ENCODE data around the gene ABCD4.

Gene ABCD4

DNA sequence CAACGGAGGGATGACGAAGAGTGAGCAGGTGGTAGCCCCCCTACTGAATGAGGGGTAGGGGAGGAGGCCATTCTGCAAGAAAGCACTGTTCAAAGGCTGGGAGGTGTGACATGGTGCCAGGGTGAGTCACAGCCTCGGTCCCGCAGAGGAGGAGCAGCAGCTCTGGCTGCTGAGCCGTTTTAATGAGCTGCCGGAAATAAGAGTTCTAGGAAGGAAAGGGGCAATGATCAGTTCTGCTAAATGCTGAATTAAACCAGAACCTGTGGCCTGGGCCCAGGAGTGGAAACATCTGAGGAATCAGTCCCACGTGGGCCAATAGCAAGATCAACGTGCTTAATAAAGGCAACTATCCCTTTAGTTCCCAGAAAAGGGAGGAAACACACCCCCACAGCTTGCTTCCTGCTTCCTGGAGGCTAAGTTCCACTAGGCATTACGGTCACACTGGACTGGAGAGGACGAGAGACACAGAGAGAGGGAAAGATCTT, 3.6 kb downstream of the ABCD4 start:
- peaks cover 17% of the 10 kb centered on the region for H3K4me1 ChIP-seq (ENCODE audit: control insufficient read depth, insufficient read depth, low read length)
- H3K36me3 ChIP-seq (ENCODE audit: control insufficient read depth, insufficient read depth, low read length, severe bottlenecking): peaks cover 42% of the 10 kb centered on the region
- H3K9ac ChIP-seq (ENCODE audit: low read length): peak overlapping the region; percentile 31
- no peaks in the 10 kb centered on the region for H3K9me3 ChIP-seq (ENCODE audit: control insufficient read depth, low read length)
- H3K27me3 ChIP-seq (replicated peaks; ENCODE audit: control insufficient read depth, insufficient read depth, low read length): no peaks in the 10 kb centered on the region
- DNase-seq (ENCODE audit: low read depth): no peak
- H3K4me3 ChIP-seq (ENCODE audit: low read length): peak overlapping the region; percentile 21

DNA sequence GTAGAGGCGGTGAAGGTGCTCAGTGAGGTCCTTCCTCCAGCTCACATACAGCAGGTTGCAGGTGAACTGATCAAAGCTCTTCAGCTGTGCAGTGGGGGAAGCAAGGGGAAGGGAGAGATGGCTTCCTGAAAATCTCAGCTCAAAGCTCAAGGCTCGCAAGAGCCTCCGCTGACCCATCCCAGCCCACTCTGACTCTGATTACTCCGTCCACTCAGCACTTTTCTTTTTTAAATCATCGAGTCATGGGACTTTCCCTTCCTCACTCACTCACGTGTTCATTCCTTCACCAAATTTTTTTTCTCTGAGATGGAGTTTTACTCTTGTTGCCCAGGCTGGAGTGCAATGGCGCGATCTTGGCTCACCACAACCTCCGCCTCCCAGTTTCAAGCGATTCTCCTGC, 4.7 kb downstream of the ABCD4 start:
- peaks cover 42% of the 10 kb centered on the region for H3K36me3 ChIP-seq (ENCODE audit: control insufficient read depth, insufficient read depth, low read length, severe bottlenecking)
- no peaks in the 10 kb centered on the region for H3K27me3 ChIP-seq (replicated peaks; ENCODE audit: control insufficient read depth, insufficient read depth, low read length)
- no peak overlapping the region for H3K4me3 ChIP-seq (ENCODE audit: low read length)
- H3K9me3 ChIP-seq (ENCODE audit: control insufficient read depth, low read length): no peaks in the 10 kb centered on the region
- DNase-seq (ENCODE audit: low read depth): no peak
- peaks cover 12% of the 10 kb centered on the region for H3K4me1 ChIP-seq (ENCODE audit: control insufficient read depth, insufficient read depth, low read length)
- no peak overlapping the region for H3K9ac ChIP-seq (ENCODE audit: low read length)

DNA sequence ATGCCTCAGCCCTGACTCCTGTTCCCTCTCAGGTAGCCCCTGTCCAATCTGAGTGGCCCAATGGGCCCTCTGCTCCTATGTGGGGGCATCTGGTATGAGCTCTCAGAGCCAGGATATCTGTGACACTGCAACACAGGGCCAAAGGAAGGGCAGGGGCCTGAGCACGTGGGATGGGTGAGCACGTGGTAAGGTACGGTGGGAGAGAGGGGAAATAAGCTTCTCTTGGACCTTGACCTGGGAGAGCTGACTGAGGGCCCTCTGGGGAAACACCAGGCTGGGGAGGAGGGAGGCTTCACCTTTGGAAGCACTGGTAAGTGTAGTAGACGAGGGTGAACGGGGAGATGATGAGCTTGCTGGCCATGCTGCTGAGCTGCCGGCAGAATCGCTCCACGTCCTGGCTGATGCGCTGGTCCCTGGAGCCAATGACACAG, 6.7 kb downstream of the ABCD4 start:
- DNase-seq (ENCODE audit: low read depth): no peak
- Histone ChIP-seq H3K36me3 (ENCODE audit: control insufficient read depth, insufficient read depth, low read length, severe bottlenecking) (peaks cover 61% of the 10 kb centered on the region), H3K27me3 (replicated peaks; ENCODE audit: control insufficient read depth, insufficient read depth, low read length) (no peaks in the 10 kb centered on the region), H3K9me3 (ENCODE audit: control insufficient read depth, low read length) (no peaks in the 10 kb centered on the region), H3K4me3 (ENCODE audit: low read length) (no peak overlapping the region), H3K4me1 (ENCODE audit: control insufficient read depth, insufficient read depth, low read length) (peaks cover 12% of the 10 kb centered on the region), H3K9ac (ENCODE audit: low read length) (no peak overlapping the region)

DNA sequence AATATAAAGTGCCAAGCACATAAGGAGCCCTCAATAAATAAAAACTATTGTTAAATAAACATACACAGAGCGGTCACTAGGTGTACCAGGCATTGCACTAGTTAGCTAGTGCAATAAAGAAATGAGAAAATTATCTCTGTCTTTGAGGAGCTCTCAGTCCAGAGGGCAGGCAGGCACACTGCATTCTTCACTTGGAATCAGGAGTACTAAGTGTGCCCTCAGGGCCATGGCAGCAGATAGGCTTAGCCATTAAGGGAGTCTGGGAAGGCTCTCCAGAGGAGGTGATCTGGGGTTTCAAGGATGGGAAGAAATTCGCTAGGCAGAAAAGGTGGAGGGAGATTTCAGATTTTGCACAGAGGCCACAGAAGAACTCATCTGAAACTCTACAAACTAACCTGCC, 9.1 kb downstream of the ABCD4 start:
- no peaks in the 10 kb centered on the region for H3K27me3 ChIP-seq (replicated peaks; ENCODE audit: control insufficient read depth, insufficient read depth, low read length)
- H3K9me3 ChIP-seq (ENCODE audit: control insufficient read depth, low read length): no peaks in the 10 kb centered on the region
- no peak overlapping the region for H3K9ac ChIP-seq (ENCODE audit: low read length)
- H3K36me3 ChIP-seq (ENCODE audit: control insufficient read depth, insufficient read depth, low read length, severe bottlenecking): peaks cover 82% of the 10 kb centered on the region
- H3K4me1 ChIP-seq (ENCODE audit: control insufficient read depth, insufficient read depth, low read length): peaks cover 2% of the 10 kb centered on the region
- H3K4me3 ChIP-seq (ENCODE audit: low read length): no peak overlapping the region
- no peak for DNase-seq (ENCODE audit: low read depth)

DNA sequence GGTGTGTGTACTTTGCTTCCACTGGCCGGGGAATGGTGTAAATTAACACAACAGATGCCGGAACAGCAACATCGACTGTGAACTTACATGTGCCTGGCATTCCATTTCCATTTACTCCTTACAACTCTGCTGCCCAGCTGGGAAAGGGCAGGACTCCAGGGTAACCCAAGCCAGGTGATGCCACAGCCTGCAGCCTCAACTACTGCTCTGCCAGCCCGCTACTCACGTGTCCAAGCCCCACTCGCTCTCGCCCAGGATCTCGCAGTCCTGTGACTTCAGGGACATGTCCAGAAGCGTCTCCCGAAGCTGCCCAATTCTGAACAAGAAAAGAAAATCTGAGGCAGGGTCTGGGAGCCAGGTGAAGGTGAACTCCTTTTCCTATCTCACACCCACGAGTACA, 10.7 kb downstream of the ABCD4 start:
- Histone ChIP-seq H3K9ac (ENCODE audit: low read length) (no peak overlapping the region), H3K4me1 (ENCODE audit: control insufficient read depth, insufficient read depth, low read length) (no peaks in the 10 kb centered on the region), H3K9me3 (ENCODE audit: control insufficient read depth, low read length) (no peaks in the 10 kb centered on the region), H3K36me3 (ENCODE audit: control insufficient read depth, insufficient read depth, low read length, severe bottlenecking) (peaks cover 85% of the 10 kb centered on the region), H3K4me3 (ENCODE audit: low read length) (no peak overlapping the region), H3K27me3 (replicated peaks; ENCODE audit: control insufficient read depth, insufficient read depth, low read length) (no peaks in the 10 kb centered on the region)
- no peak for DNase-seq (ENCODE audit: low read depth)

DNA sequence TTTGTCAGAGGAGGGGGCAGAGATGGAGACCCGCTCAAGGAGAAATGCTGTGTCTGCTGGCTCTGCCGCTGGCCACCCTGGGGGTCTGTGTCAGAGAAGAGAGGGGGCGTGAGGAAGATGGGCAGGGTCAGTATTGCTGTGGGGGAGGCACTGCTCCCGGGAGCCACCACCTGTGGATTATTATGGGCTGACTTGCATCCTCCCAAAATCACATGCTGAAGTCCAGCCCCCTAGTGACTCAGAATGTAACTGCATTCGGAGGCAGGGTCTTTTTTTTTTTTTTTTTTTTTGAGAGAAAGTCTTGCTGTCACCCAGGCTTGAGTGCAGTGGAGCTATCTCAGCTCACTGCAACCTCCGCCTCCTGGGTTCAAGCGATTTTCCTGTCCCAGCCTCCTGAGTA, 12.3 kb downstream of the ABCD4 start:
- H3K4me3 ChIP-seq (ENCODE audit: low read length): no peak overlapping the region
- peak; percentile 46 for DNase-seq (ENCODE audit: low read depth)
- H3K4me1 ChIP-seq (ENCODE audit: control insufficient read depth, insufficient read depth, low read length): no peaks in the 10 kb centered on the region
- no peaks in the 10 kb centered on the region for H3K27me3 ChIP-seq (replicated peaks; ENCODE audit: control insufficient read depth, insufficient read depth, low read length)
- H3K9me3 ChIP-seq (ENCODE audit: control insufficient read depth, low read length): no peaks in the 10 kb centered on the region
- no peak overlapping the region for H3K9ac ChIP-seq (ENCODE audit: low read length)
- H3K36me3 ChIP-seq (ENCODE audit: control insufficient read depth, insufficient read depth, low read length, severe bottlenecking): peaks cover 85% of the 10 kb centered on the region

DNA sequence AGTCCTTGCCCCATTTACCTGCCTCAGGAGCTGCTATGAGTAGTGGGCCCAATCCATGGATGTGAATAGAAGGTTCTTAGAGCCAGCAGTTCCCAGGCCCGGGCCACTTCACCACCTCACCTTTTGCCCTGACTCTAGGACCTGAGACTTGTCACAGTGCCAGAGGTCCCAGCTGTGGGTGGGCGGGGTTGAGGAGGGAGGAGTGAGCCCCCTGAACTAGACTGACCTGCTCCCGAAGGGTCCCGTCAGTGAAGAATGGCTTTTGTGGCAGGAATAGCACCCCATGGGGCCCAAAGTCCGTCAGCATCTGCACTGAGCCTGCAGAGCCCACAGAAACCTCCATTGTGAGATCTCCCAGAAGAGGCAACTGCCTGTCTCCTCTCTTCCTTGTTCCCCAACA, 12.9 kb downstream of the ABCD4 start:
- peaks cover 85% of the 10 kb centered on the region for H3K36me3 ChIP-seq (ENCODE audit: control insufficient read depth, insufficient read depth, low read length, severe bottlenecking)
- no peaks in the 10 kb centered on the region for H3K9me3 ChIP-seq (ENCODE audit: control insufficient read depth, low read length)
- H3K4me1 ChIP-seq (ENCODE audit: control insufficient read depth, insufficient read depth, low read length): no peaks in the 10 kb centered on the region
- no peak overlapping the region for H3K9ac ChIP-seq (ENCODE audit: low read length)
- H3K4me3 ChIP-seq (ENCODE audit: low read length): no peak overlapping the region
- DNase-seq (ENCODE audit: low read depth): no peak
- no peaks in the 10 kb centered on the region for H3K27me3 ChIP-seq (replicated peaks; ENCODE audit: control insufficient read depth, insufficient read depth, low read length)

DNA sequence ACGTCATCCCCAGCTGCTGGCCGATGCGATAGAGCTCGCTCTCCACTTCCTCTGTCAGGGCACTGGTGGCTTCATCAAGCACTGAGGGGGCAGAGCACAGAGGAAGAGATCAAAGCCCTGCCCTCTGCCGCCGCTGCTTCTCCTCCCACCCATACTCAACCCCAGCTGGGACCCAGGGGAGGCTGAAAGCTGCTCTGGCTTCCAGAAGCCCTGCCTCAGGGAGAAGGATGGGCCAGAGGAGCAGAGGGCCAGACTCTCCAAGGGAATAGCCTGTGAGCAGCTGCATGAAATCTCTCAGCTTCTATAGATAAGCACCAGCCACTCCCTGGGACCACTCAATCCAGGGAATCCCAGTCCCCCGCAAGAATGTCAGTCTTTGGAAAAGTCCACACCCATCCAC, 16.0 kb downstream of the ABCD4 start:
- Histone ChIP-seq H3K9me3 (ENCODE audit: control insufficient read depth, low read length) (no peaks in the 10 kb centered on the region), H3K27me3 (replicated peaks; ENCODE audit: control insufficient read depth, insufficient read depth, low read length) (no peaks in the 10 kb centered on the region), H3K36me3 (ENCODE audit: control insufficient read depth, insufficient read depth, low read length, severe bottlenecking) (peaks cover 80% of the 10 kb centered on the region), H3K4me3 (ENCODE audit: low read length) (no peak overlapping the region), H3K9ac (ENCODE audit: low read length) (no peak overlapping the region), H3K4me1 (ENCODE audit: control insufficient read depth, insufficient read depth, low read length) (no peaks in the 10 kb centered on the region)
- DNase-seq (ENCODE audit: low read depth): no peak

DNA sequence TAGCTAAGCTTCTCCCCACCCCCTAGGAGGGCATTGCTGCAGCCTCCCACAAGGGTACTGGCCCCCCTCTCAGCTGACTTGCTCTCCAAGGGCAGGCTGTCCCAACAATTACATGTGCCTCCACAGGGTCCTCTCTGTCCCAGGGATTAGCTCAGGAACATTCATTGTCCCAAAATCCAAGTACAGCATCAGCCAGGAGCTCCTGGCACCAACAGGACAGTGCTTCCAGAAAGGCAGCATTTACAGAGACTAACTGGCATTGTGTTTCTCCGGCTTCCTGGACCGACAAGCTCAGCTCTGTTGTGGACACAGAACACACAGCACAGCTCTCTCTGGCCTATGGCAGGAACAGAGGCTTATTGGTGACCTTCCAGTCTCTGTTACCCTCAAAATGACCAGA, 21.7 kb downstream of the ABCD4 start:
- no peak for DNase-seq (ENCODE audit: low read depth)
- H3K36me3 ChIP-seq (ENCODE audit: control insufficient read depth, insufficient read depth, low read length, severe bottlenecking): peaks cover 25% of the 10 kb centered on the region
- no peaks in the 10 kb centered on the region for H3K9me3 ChIP-seq (ENCODE audit: control insufficient read depth, low read length)
- H3K9ac ChIP-seq (ENCODE audit: low read length): no peak overlapping the region
- no peak overlapping the region for H3K4me3 ChIP-seq (ENCODE audit: low read length)
- no peaks in the 10 kb centered on the region for H3K4me1 ChIP-seq (ENCODE audit: control insufficient read depth, insufficient read depth, low read length)
- no peaks in the 10 kb centered on the region for H3K27me3 ChIP-seq (replicated peaks; ENCODE audit: control insufficient read depth, insufficient read depth, low read length)

DNA sequence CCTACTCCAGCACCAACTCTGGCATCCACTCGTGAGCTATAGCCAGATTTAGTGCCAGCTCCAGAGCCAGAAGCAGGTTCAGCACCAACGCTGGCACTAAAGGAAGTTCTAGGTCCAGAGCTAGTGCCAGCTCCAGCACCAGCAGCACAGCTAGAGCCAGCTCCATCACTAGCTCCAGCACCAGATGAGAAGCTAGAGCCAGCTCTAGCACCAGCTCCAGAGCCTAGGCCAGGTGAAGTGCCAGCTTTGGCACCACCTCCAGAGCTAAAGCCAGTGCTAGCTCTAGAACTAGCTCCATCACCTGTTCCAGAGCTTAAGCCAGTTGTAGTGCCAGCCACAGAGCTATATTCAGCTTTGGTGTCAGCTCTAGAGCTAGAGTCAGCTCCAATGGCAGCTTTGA, 24.7 kb downstream of the ABCD4 start:
- Histone ChIP-seq H3K27me3 (replicated peaks; ENCODE audit: control insufficient read depth, insufficient read depth, low read length) (no peaks in the 10 kb centered on the region), H3K4me3 (ENCODE audit: low read length) (no peak overlapping the region), H3K4me1 (ENCODE audit: control insufficient read depth, insufficient read depth, low read length) (peaks cover 12% of the 10 kb centered on the region), H3K9ac (ENCODE audit: low read length) (no peak overlapping the region), H3K9me3 (ENCODE audit: control insufficient read depth, low read length) (no peaks in the 10 kb centered on the region), H3K36me3 (ENCODE audit: control insufficient read depth, insufficient read depth, low read length, severe bottlenecking) (no peaks in the 10 kb centered on the region)
- DNase-seq (ENCODE audit: low read depth): no peak

DNA sequence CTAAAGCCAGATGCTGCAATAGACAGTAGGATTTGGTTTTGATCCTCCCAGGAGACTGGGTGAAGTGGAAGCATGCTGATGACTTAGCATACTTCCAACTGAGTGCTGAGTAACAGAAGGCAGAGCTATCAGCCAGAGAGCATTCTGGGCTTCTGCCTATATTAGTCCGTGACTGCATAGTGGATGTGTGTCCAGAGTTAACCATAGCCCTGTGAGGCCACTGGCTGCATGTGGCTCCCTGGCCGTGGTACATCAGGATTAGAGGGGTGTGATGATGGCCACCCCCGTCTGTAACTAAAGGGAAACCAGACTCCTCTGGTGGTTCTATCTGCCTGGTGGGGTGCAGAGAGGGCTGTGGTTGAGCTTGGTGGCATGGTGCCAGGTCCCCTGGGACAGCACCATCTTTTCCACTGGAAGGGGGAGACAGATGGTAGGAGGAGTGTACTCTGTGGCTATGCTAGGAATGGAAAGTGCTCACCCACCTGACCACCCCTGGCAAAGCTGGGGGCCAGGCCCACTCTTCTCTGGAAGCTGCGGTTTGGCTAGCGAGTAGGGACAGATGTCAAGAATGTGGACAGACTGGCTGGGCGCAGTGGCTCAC, 27.4 kb downstream of the ABCD4 start:
- Histone ChIP-seq H3K36me3 (ENCODE audit: control insufficient read depth, insufficient read depth, low read length, severe bottlenecking) (no peaks in the 10 kb centered on the region), H3K4me3 (ENCODE audit: low read length) (peak overlapping the region; percentile 40), H3K4me1 (ENCODE audit: control insufficient read depth, insufficient read depth, low read length) (peaks cover 16% of the 10 kb centered on the region), H3K9me3 (ENCODE audit: control insufficient read depth, low read length) (no peaks in the 10 kb centered on the region), H3K27me3 (replicated peaks; ENCODE audit: control insufficient read depth, insufficient read depth, low read length) (no peaks in the 10 kb centered on the region), H3K9ac (ENCODE audit: low read length) (peak overlapping the region; percentile 34)
- peak; percentile 63 for DNase-seq (ENCODE audit: low read depth)

DNA sequence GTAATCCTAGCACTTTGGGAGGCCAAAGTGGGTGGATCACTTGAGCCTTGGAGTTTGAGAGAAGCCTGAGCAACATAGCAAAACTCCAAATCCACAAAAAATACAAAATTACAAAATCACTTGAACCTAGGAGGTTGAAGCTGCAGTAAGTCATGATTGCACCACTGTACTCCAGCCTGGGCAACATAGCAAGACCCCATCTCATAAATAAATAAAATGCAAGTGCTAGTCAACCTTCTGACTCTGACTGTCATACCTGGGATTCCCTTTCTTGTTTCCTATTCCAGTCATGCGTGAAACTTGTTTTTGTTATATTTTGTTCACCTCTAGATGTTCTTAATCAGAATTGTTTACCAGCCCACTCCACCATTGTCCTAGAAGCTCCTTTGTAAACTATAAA, 31.4 kb downstream of the ABCD4 start:
- Histone ChIP-seq H3K9ac (ENCODE audit: low read length) (no peak overlapping the region), H3K27me3 (replicated peaks; ENCODE audit: control insufficient read depth, insufficient read depth, low read length) (no peaks in the 10 kb centered on the region), H3K36me3 (ENCODE audit: control insufficient read depth, insufficient read depth, low read length, severe bottlenecking) (no peaks in the 10 kb centered on the region), H3K4me1 (ENCODE audit: control insufficient read depth, insufficient read depth, low read length) (peaks cover 21% of the 10 kb centered on the region), H3K4me3 (ENCODE audit: low read length) (no peak overlapping the region), H3K9me3 (ENCODE audit: control insufficient read depth, low read length) (no peaks in the 10 kb centered on the region)
- no peak for DNase-seq (ENCODE audit: low read depth)

Data from adipocyte (in vitro differentiated cells).